GM19372 (cell line): ENCODE measurements around the gene CD72.
"Not testable (repeated sequence)": the region's sequence is repeated elsewhere in the genome, so short reads cannot be mapped to it uniquely, and the experiment has no call there.

Experiments
- ATAC-seq: cut with Tn5 transposase; IDR thresholded peaks from one replicate; pipeline ENCODE4 v1.9.1; 2021; ENCODE audit warnings: mild to moderate bottlenecking, low read depth, moderate library complexity; ENCODE audit not compliant: unreplicated experiment

The CD72 gene

DNA sequence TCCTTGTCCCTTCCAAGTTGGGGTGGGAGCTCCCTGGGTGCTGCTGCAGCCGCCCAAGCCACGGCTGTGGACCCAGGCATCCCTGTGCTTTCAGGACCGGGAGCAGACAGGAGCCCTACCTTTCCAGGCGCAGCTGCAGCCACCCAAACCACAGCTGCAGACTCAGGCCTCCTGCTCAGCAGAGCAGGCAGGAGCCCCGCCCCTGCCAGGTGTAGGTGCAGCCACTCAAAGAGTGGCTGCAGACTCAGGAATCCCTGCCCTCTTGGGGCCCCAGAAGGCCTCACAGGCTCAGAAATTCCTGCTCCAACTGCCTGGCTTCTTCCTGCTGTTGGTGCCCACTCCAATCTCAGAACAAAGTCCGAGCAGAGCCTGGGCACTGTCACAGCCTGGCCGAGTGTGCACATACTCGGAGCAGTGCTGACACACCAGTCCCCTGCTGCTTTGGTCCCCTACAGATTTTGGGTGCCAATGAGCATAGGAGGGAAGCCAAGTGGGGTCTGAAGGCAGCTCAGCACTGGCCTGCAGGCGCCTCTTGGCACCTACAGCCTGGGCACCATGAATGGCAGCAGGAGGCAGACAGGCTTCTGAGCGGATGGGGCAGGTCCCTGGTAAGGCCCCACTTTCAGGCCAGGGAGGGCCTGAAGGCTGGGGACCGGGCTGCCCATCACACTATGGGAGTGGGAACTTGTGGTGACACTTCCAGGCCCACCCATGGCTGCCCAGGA is 19.2 kb downstream of the CD72 start:
- no peak for ATAC-seq

- not testable (repeated sequence) for ATAC-seq
Measured at GRCh38 chr9:35596907-35597306, 21.3 kb downstream of the CD72 start.

- ATAC-seq: no peak
Measured at GRCh38 chr9:35594471-35594870, 23.7 kb downstream of the CD72 start.

GRCh38 chr9:35593581-35593980 is 24.6 kb downstream of the CD72 start:
- no peak for ATAC-seq

DNA sequence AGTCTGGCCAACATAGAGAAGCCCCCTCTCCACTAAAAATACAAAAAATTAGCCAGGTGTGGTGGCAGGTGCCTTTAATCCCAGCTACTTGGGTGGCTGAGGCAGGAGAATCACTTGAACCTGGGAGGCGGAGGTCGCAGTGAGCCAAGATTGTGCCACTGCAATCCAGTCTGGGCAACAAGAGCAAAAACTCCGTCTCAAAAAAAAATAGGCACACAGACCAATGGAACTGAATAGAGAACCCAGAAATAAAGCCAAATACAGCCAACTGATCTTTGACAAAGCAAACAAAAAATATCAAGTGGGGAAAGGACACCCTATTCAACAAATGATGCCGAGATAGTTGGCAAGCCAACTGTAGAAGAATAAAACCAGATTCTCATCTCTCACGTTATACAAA is 29.7 kb downstream of the CD72 start:
- not testable (repeated sequence) for ATAC-seq

DNA sequence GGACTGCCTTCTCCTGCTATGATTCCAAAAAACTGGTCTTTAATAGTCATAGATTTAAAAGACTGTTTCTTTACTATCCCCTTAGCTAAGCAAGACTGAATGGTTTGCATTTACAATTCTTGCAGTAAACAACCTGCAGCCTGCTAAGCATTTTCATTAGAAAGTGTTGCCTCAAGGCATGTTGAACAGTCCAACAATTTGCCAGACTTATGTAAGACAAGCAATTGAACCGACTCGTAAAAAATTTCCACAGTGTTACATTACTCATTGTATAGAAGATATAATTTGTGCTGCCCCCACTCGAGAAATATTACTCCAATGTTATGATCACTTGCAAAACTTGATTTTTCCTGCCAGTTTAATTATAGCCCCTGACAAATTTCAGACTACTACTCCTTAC is 33.5 kb downstream of the CD72 start:
- not testable (repeated sequence) for ATAC-seq

GRCh38 chr9:35583521-35583920 is 34.7 kb downstream of the CD72 start:
- ATAC-seq: not testable (repeated sequence)

DNA sequence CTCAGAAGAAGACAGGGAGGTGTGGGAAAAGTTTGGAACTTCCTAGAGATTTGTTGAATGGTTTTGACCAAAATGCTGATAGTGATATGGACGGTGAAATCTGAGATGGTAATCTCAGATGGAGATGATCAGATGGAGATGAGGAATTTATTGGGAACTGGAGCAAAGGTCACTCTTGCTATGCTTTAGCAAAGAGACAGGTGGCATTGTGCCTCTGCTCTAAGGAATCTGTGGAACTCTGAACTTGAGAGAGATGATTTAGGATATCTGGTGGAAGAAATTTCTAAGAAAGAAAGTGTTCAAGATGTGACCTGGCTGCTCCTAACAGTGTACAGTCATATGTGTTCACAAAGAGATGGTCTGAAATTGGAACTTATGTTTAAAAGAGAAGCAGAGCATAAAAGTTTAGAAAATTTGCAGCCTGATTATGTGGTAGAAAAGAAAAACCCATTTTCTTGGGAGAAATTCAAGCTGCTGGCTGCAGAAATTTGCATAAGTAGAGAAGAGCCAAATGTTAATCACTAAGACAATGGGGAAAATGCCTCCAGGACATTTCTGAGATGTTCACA is 38.5 kb downstream of the CD72 start:
- ATAC-seq: not testable (repeated sequence)

GRCh38 chr9:35579130-35579529 is 39.1 kb downstream of the CD72 start:
- ATAC-seq: no peak

- no peak for ATAC-seq
Measured at GRCh38 chr9:35577486-35577885, 40.7 kb downstream of the CD72 start.

GRCh38 chr9:35575478-35575877 is 42.7 kb downstream of the CD72 start:
- ATAC-seq: no peak

GRCh38 chr9:35574578-35575122 is 43.6 kb downstream of the CD72 start:
- ATAC-seq: no peak

DNA sequence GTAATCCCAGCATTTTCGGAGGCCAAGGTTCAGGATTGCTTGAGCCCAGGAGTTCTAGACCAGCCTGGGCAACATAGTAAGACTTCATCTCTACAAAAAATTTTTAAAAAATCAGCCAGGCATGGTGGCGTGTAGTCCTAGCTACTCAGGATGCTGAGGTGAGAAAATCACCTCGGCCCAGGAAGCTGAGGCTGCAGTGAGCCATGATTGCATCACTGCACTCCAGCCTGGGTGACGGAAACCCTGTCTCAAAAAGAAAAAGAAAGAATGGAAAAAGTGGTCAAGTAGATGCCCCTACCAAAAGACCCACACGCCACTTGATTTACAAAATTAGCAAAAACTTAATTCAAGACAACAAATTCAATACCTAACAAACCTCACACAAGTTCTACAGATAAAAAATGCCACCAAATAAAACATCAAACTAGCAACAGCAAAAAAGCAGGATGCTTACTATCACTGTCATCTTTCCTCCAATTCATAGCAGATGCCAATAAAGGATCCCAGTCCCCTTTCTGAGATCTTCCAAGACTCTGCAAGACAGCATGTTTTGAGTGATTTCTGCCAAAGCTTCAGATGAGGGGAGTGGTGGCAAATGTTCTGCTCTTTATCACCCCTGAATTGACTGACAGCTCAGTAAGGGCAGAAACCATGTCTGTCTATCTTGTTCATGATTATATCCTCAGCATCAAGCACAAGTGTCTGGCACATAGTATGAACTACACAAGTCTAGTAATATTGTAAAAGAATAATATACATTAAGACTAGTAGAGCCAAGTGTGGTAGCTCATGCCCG is 47.3 kb downstream of the CD72 start:
- no peak for ATAC-seq

- no peak for ATAC-seq
Measured at GRCh38 chr9:35569206-35569605, 49.0 kb downstream of the CD72 start.

- ATAC-seq: no peak
Measured at GRCh38 chr9:35568196-35568595, 50.0 kb downstream of the CD72 start.

DNA sequence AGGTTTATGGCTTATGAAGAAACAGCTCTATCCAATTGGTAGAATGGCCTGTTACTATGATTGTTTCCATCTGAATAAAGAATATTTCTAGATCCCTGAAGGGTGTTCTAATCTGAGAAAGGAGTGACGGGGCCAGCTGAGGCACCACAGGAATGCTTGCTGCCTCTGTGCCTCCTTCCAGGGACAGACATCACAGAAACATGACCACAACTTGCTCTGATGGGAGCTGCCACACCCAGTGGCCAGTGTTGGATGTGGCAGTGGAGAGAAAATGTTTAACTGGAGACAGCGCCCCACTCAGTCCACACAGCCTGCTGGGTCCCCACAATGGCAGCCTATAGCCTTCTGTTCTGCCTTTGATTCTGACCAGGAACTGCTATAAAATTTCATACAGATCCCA is 51.8 kb downstream of the CD72 start:
- no peak for ATAC-seq

DNA sequence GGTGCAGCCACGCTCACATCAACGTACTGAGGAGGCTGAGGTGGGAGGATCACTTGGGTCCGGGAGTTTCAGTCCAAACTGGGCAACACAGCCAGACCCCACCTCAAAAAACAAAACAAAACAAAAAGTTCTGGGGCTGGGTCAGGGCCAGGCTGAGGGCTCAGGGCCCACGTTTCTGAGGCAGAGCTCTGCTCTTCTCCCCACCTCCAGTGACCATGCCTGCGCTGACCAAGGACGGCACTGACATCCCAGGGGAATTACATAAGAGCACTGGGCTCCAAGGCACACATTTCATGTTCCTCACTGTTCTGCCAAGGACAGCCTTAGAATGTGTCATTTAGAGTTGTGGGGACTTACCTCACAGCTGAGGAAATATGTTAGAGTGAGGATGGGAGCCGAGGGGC is 53.6 kb downstream of the CD72 start:
- no peak for ATAC-seq

DNA sequence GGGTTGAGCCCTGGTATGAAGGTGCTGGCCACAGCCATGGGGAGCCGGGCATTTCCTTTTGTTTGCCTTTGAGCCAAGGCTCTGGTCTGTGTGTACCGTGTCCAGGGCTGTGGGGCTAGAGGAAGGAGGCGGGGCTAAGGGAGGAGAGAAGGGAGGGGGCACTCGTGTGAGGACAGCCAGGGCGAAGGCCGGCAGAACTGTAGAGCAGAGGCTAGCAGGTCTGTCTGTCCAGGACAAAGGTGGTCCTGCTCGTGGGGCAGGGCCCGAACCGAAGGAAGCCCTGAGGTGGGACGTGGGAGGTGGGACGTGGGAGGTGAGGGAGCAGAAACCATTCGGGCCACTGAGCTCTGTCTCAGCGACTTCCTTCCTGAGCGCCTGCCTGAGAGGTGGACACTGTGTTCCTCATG is 54.4 kb downstream of the CD72 start:
- no peak for ATAC-seq

DNA sequence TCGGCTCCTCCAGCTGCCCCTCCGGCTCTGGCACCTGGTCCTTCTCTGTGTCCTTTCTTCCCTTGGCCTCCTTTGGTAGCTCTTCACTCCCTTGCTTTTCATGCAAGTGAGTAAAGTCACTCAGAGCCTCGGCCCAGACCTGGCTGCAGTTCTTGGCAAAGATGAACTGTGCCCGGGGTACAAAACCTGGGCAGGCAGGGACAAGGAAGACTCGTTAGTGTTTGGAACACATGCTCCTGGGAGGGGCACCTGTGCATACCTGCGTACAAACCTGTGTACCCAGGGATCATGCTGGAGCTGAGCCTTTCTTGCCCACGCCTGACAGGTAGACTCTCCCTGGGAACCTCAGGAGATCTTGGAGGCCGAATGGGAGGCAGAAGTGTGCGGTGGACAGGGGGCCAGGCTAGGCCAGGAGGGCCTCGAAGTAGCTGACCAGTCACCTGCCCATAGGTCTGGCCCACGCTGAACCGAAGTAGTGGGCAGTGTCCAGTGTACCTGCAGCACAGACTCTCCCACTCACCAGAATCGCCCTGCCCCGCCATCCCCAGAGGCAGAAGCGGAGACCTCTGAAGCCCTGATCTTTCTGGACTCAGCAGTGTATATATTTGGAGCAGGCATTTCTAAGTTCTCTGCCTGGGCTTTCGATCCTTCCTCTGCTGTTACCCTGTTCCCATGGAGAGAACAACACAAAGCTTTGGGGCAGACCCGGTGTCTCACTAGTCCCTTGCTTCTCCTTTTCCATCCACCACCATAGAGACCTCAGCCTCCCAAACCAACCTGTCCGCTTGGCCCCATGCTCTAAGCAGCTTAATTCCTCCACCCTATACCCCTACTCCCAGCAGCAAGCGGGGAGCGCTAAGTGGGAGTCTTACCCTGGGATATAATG is 55.1 kb downstream of the CD72 start:
- ATAC-seq: no peak

GRCh38 chr9:35561468-35562261 is 56.5 kb downstream of the CD72 start:
- no peak for ATAC-seq
